Stimulated activated CD8-positive, alpha-beta memory T cell treated with anti-CD3 and anti-CD28 coated beads, Interleukin-12 subunit alpha, Interleukin-12 subunit beta, amount 100 ng/mL, for 24 hours (primary cell): ENCODE data around the gene RPL32.
"Not testable (repeated sequence)": the region's sequence is repeated elsewhere in the genome, so short reads cannot be mapped to it uniquely, and the experiment has no call there.

ENCODE experiments used
- DNase-seq: peaks from one replicate; pipeline ENCODE4 v3.0.0-alpha.2; 2020; ENCODE audit errors: extremely low read depth

Gene RPL32

DNA sequence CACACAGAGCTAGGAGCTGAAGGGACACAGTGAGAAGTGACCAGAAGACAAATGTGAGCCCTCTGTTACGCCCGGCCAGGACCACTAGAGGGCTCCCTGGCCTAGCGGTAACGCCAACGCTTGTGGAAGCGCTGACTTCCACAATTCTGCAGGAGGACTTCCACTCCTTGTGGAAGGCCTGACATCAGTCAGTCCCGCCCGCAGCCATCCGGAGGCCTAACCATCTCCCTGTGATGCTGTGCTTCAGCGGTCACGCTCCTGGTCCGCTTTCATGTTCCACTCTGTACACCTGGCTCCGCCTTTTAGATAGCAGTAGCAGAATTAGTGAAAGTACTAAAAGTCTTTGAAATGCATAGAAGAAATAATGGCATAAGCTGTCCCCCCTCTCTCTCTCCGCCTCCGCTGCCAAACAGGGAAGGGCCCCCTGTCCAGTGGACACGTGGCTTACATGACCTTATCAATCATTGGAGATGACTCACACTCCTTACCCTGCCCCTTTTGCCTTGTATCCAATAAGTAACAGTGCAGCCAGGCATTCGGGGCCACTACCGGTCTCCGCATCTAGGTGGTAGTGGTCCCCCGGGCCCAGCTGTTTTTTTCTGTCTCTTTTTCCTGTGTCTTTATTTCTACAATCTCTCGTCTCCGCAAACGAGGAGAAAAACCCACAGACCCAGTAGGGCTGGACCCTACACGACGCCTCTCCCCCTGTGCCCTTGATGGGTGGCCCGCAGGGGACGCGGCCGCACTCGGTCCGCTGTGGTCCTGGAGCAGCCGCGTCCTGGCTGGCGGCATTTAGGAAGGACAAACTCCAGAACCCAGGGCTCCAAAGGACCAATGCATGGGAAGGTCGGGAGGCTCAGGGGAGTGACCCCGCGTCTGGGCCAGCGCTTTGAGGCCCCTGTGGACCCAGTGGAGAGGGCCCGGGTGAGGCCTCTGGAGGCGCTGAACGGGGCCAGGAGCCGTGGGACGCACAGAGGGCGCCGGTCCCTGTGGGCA lies 27.0 kb upstream of the RPL32 start:
- peak; percentile 32 for DNase-seq

DNA sequence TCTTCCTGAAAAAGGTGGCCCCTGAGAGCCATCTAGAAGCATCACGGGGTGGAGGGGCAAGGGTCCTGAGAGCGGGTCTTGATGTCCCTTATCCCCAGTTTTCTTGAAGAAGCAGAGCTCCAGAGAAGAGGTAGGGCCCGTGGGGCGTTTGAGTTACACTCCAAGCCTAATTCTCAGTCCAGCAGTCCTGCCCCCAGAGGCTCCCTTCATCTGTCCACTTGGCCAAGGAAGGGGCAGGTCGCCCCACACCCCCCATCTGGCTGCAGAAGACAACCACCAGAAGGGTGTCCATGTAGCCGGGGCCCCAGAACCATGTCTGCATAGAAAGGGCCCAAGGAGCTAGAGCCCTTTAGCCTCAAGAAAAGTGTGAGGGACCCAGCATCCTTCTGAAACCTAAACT lies 25.5 kb upstream of the RPL32 start:
- no peak for DNase-seq

DNA sequence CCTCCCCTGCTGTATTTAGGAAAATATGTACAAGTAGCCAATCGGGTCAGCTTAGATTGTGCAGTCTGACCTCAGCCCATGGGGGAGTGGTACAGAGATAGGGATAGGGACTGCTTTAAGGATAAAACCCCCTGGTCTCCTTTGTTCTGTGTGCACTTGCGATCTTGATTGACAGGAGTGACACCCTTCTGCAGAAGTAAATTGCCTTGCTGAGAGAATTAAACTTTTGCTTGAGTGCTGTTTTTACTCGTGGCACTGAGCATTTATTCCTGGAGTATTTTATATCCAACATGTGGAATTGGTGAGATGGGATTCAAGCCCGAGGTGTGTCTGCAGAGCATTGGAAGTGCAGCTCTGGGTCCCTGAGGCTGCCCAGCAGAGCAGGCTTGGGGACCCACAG lies 23.9 kb upstream of the RPL32 start:
- no peak for DNase-seq

DNA sequence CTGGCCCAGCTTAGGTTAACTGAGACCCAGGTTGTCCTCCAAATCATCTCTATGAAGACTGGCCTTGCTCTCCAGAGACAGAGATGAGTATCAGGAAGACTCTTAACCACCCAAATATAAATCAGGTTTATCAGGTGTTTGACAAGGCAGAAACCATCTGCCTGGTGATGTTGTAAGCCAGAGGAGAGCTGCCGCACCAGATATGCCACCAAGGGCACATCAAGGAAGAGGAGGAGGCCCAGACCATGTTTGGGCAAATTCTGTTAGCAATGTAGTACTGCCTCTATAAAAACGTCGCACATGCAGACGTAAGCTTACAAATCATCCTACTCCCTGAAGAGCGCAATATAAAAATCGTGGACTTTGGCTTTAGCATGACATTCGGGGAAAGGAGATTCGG lies 21.0 kb upstream of the RPL32 start:
- DNase-seq, result no peak

DNA sequence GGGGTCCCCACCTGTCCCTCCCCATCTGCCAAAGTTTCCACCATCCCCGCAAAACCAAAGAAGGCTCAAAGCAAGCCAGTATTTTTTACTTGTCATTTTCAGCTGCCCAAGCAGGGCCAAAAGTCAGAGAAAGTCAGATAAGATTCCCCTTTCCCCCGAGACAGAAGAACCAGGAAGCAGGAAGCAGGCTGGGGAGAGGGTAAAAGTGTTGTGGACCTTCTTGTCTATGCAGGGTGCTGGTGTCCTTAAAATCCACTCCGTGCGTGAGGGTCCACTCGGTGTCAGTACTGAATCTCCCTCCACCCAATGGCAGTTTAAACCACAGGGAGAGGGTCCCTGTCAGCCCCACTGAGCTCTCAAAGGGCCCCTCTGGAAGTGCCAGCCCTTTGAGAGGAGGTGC lies 20.2 kb upstream of the RPL32 start:
- no peak for DNase-seq

DNA sequence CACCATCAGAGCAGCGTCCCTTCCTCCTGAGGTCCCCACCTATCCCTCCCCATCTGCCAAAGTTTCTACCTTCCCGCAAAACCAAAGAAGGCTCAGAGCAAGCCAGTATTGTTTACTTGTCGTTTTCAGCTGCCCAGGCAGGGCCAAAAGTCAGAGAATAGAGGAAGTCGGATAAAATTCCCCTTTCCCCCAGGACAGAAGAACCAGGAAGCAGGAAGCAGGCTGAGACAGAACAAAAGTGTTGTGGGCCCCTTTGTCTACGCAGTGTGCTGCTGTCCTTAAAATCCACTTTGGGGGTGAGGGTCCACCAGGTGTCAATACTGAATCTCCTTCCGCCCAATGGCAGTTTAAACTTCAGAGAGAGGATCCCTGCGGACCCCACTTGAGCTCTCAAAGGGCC lies 18.5 kb upstream of the RPL32 start:
- no peak for DNase-seq

DNA sequence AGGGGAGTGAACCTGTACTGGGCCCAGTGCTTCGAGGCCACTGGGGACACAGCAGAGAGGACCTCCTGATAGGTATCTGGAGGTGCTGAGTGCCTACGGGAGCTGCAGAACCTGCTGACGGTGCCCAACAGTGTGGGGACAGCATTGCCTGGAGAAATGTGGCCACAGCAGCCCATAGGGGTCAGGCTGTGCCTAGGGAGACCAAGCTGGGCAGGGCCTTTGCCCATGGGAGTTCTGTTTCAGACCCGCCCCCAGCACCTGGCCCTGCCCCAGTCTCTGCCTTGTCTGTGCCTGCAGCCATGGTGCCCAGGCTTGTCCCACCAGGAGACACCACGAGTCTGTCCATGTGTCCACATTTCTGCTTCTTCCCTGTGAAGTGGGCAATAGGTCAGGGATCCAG lies 15.3 kb upstream of the RPL32 start:
- DNase-seq, result no peak

DNA sequence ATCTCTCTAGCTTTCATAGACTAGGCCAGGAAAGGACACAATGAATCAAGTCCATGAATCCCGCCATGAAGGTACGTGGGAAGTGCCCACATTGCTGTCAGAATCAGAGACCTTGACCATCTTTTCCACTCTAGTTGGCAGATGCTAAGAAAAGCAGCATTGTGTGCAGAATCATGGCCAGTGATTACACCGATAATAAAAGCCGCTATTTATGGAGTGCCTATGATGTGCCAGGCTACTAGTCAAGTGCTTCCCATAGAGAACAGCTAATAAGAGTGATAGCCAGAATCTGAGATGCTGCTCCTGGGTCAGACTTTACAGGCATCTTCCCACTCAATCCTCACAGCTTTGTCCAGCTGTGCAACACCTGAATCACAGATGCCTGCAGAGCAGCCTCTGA lies 13.2 kb upstream of the RPL32 start:
- no peak for DNase-seq

DNA sequence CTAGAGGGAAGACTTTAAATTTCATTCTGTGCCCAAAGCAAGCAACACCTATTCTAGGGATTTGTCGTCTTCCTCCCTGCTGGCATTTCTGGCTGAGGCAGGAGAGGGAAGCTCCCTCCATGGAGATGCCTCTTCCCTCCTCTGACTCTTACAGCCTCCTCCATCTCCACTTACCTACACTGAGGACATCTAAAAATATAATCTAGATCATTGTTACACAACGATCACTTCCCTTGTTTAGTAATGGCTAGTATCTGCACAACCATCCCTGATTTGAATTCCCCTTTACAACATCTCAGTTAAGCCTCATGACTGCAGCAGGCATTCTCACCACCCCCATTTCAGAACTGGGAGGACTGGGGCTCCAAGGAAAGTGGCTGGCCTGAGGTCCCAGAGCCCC lies 12.5 kb upstream of the RPL32 start:
- DNase-seq, result not testable (repeated sequence)

DNA sequence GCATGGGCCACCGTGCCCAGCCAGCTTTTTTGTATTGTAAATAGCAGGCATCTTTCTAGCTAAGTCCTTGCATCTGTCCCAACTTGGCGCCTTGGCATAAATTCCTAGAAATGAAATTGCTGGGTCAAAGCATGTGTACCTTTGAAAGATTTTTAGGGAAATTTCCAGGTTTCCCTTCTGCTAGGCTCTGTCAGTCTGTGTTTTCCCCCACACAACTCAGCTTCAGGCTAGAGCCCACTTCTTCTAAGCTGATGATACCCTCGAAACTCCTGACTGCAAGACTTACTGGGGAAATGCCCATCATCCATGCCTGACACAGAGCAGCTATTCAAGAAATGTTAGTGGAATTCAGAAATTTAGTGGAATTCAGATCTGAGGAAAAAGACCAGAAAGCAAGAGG lies 10.8 kb upstream of the RPL32 start:
- DNase-seq, result no peak

DNA sequence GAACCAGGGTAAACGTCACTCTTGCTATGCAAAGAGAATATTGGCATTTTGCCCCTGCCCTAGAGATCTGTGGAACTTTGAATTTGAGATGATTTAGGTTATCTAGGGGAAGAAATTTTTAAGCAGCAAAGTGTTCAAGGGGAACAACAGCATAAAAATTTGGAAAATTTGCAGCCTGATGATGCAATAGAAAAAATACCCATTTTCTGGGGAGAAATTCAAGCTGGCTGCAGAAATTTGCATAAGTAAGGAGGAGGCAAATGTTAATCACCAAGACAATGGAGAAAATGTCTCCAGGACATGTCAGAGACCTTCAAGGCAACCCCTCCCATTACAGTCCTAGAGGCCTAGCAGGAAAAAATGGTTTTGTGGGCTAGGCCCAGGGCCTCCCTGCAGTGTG lies 4.4 kb upstream of the RPL32 start:
- DNase-seq, result no peak

DNA sequence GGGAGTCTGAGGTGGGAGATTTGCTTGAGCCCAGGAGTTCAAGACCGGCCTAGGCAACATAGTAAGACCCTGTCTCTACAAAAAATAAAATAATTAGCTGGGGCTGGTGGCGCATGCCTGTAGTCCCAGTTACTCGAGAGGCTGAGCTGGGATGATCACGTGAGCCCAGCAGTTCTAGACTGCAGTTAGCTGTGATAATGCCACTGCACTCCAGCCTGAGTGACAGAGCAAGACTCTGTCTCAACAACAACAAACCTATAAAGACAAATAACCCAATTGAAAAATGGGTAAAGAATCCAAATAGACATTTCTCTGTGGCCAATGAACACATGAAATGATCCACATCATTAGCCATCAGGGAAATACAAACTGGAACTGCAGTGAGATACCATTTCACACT lies 1.1 kb upstream of the RPL32 start:
- DNase-seq, result no peak

DNA sequence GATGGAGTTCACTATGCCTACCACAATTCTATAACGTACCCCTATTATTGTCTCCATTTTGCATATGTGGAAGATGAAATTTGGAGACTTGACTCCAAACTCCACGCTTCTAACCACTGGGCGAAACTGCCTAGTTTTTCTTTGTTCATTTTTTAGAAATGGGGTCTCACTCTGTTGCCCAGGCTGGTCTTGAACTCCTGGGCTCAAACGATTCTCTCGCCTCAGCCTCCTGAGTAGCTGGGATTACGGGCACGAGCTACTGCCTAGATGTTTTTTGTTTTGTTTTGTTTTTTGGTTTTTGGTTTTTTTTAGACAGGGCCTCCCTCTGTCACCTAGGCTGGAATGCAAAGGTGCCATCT lies 584 bp upstream of the RPL32 start:
- DNase-seq, result no peak

DNA sequence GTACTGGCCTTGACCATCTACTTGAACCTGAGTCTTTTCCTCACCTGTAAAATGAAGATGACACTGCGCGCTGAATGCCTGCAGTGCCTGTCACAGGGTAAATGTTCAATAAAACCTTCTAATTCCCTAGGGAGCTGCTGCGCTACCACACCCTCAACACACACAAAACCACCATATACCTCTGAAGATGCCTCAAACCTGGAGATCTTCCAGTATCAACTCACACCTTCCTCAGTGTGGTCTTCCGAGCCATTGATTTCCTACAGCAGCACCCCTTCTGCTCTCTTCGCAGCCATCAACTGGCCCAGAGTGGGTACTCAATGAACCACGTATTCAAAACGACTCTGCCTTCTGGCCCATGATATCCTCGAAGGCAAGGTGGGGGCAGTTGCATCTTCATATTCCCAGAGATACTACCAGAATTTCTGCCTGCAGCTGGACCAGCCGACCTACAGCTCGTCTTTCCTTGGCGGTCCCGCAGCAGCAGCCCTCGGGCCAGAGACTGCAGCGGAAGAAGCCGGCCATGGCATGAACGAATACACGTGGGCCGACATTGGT lies 695 bp downstream of the RPL32 start:
- DNase-seq, result no peak

DNA sequence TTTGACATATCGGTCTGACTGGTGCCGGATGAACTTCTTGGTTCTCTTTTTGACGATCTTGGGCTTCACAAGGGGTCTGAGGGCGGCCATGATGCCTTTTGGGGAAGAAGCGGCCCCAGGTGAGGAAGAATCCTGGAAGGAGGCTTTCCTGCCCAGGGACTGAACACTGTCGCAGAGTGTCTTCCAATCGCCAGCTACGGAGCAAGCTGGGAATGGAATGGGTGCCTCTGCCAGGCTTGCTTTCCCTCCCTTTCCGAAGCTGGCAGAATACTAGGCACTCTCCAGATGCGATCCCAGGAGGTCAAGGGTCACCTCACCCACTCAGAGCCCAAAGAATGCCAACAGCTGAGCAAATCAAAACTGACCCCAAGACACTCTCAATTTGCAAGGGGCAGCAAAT lies 1.2 kb downstream of the RPL32 start:
- DNase-seq, result not testable (repeated sequence)

DNA sequence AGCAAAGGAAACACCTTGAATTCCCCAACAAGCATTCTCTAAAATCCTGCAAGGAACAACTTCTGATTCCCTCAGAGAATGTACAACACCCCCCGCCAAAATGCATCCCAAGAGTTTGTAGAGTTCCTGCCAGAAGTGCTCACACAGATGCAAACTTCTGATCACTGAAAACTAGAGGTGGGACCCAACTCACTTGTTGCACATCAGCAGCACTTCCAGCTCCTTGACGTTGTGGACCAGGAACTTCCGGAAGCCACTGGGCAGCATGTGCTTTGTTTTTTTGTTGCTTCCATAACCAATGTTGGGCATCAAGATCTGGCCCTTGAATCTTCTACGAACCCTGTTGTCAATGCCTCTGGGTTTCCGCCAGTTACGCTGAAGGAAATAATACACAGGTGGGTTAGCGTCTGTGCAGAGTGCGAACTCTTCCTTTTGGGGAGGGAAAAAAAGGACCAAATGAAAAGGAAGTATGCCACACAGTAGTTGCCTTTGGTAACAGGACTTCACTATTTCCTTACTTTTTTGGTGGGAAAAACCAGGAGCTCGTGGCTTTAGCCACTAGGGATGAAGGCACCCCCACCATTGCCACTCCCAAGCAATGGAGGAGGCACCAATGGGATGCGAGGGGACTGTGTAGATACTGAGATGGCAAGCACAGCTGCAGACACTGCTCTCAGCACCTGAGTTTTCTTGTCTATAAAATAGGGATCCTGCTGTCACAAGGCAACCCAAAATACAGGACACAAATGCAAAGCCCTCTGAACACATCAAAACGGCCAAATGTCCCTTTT lies 2.0 kb downstream of the RPL32 start:
- no peak for DNase-seq

DNA sequence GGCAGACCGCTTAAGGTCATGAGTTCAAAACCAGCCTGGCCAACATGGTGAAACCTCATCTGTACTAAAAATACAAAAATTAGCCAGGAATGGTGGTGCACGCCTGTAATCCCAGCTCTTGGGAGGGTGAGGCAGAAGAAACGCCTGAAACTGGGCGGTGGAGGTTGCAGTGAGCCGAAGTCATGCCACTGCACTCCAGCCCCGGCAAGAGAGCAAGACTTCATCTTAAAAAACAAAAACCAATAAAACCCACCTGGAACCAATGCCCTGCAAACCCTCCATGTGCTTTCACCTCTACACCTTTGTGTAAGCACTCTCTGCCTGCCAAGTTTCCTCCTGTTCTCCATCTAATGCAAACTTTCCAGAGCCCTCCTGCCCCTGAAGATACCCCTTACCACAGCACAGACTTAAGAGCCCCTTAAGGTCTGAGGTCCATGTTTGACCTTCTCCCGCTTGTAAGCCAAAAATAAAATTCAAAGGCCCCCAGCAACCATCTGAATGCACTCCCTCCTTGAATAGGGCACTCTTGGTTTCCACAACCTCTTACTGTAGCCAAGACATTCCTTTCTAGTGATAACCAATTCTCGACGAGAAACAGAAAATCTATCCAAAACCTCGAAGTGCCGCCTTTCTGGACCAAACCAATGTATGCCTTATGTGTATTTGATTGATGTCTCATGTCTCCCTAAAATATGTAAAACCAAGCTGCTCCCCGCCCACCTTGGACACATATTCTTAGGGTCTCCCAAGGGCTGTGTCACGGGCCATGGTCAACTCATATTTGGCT lies 3.0 kb downstream of the RPL32 start:
- DNase-seq, result no peak

DNA sequence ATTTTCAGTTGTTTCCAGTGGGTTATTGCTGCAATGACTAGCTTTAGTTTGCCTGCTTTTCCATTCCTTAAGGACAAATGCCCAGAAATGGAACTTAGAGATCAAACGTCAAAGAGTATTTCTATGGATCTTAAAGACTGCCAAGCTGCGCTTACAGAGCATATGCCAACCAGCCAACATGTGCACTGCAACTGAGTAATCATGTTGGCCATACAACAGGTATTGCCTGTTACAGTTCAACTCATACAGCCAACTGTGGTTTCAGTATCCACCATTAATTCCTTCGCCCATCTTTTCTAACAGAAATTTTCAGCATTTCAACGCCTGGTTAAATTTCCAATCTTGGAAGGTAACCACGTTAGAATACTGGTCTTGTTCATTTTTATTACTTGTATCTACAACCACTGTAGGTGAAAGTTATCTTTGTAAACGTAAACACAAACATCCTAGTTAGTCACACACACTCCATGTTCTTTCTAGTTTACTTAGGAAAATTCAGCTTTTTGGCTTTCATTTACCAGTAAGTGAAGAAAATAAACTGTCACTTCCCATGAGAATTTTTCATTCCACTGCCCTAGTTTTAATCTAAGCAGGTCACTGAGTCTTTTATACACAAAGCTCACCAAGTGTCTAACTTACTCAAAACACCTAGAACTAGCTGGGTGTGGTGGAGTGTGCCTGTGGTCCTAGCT lies 3.9 kb downstream of the RPL32 start:
- no peak for DNase-seq

DNA sequence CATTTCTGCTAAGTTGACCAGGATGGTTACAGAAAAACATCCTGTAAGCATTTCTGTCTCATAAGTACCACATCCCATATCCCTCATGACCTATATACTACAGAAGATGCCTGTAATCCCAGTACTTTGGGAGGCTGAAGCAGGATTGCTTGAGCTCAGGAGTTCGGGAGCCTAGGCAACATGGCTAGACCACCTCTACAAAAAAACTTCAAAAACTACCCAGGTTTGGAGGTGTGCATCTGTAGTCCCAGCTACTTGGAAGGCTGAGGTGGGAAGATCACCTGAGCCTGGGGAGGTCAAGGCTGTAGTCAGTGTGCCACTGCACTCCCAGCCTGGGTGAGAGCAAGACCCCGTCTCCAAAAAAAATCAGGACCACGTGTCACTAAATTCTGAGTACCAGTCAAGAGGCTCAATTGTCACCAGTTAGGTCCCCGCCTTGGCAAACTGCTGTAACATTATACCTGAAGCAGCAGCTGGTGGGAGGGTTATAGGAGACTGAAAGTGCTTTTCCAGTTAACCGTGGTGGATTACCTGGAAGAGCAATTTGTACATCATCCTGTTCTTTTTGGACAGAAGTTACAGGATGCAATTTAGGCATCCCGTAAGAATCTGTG lies 6.2 kb downstream of the RPL32 start:
- DNase-seq, result no peak

DNA sequence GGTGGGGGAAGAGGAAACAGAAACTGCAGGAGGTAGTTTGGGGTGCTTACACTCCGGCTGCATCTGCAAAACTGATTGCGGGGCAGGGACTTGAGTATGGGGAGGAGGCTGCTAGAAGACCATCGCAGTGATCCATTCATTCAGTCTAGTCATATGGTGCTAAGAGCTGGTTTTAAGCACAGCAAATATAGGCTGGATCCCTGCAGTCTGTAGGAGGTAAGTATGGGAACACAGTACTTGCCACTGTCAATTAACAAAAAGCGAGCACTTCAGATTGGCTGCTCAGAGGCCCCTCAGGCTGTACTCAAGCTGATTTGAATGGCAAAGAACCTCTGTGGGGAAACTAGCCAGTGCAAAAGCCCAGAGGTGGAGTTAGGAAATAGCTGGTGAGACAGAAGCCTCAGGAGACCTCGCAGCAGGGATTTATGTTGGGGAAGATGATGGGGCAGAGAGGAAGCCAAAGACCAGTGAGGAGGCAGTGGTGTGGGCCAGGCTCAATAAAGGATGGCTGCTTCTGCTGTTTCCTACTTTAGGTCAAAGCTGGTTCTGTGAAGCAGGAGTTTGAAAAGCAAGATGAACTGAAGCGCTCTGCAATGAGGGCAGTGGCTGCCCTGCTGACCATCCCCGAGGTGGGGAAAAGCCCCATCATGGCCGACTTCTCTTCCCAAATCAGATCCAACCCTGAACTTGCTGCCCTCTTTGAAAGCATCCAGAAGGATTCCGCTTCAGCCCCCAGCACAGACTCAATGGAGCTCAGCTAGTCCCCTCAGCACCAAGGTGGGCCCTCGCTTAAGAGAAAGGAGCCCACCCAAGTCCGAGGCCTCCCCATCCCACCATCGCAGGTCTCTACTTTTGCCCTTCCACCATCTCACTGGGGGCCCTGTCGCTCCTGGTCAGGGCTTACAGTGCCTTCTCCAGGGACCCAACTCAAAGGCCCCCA lies 7.9 kb downstream of the RPL32 start:
- DNase-seq, result no peak
